NCI-H2196 treated with DMSO at 0.1 percent for 48 hours (cell line): Measurements from ENCODE around the gene AMZ2.
"Not testable (repeated sequence)": the region's sequence is repeated elsewhere in the genome, so short reads cannot be mapped to it uniquely, and the experiment has no call there.

Experiments used
- DNase-seq: peaks from one replicate; lab custom pipeline; 2025; ENCODE audit not compliant: unreplicated experiment; lab: John Stamatoyannopoulos, UW

AMZ2 gene

GRCh38 chr17:68247445-68248198 lies at the start of gene AMZ2:
TSS of gene AMZ2 (plus strand) at chr17:68248043. CDS start at chr17:68250188, 2,145 bp downstream.
- peak; percentile 76 for DNase-seq

- DNase-seq = no peak
These were observed 48.7 kb upstream of the AMZ2 start for GRCh38 chr17:68198931-68199836.

GRCh38 chr17:68199837-68200688 lies 47.8 kb upstream of the AMZ2 start:
- DNase-seq = no peak

GRCh38 chr17:68200689-68201417 lies 47.0 kb upstream of the AMZ2 start:
- peak; percentile 85 for DNase-seq

- DNase-seq = not testable (repeated sequence)
These were observed 46.4 kb upstream of the AMZ2 start for GRCh38 chr17:68201418-68201771.

- DNase-seq = not testable (repeated sequence)
These were observed 45.5 kb upstream of the AMZ2 start for GRCh38 chr17:68202321-68202720.

GRCh38 chr17:68204736-68205135 lies 43.1 kb upstream of the AMZ2 start:
- DNase-seq = no peak

- peak; percentile 79 for DNase-seq
These were observed 42.5 kb upstream of the AMZ2 start for GRCh38 chr17:68205251-68205807.

- no peak for DNase-seq
These were observed 41.8 kb upstream of the AMZ2 start for GRCh38 chr17:68205808-68206720.

GRCh38 chr17:68207651-68208253 lies 40.1 kb upstream of the AMZ2 start:
- no peak for DNase-seq

GRCh38 chr17:68208651-68209050 lies 39.2 kb upstream of the AMZ2 start:
- not testable (repeated sequence) for DNase-seq

GRCh38 chr17:68209191-68209900 lies 38.5 kb upstream of the AMZ2 start:
- DNase-seq = not testable (repeated sequence)

GRCh38 chr17:68210570-68211315 lies 37.1 kb upstream of the AMZ2 start:
- DNase-seq = no peak

- not testable (repeated sequence) for DNase-seq
These were observed 34.1 kb upstream of the AMZ2 start for GRCh38 chr17:68213428-68214411.

- not testable (repeated sequence) for DNase-seq
These were observed 32.4 kb upstream of the AMZ2 start for GRCh38 chr17:68215453-68215852.

GRCh38 chr17:68219429-68219828 lies 28.4 kb upstream of the AMZ2 start:
- DNase-seq = not testable (repeated sequence)
